ENCODE data around the gene KIF26A. TPM values are rescaled to one million over a fixed set of nuclear protein-coding genes. Genes with fewer than 3 reads are reported as not detected.

Gene KIF26A
- total RNA-seq, 1 donor from 2014 or later, result 5.9 TPM

DNA sequence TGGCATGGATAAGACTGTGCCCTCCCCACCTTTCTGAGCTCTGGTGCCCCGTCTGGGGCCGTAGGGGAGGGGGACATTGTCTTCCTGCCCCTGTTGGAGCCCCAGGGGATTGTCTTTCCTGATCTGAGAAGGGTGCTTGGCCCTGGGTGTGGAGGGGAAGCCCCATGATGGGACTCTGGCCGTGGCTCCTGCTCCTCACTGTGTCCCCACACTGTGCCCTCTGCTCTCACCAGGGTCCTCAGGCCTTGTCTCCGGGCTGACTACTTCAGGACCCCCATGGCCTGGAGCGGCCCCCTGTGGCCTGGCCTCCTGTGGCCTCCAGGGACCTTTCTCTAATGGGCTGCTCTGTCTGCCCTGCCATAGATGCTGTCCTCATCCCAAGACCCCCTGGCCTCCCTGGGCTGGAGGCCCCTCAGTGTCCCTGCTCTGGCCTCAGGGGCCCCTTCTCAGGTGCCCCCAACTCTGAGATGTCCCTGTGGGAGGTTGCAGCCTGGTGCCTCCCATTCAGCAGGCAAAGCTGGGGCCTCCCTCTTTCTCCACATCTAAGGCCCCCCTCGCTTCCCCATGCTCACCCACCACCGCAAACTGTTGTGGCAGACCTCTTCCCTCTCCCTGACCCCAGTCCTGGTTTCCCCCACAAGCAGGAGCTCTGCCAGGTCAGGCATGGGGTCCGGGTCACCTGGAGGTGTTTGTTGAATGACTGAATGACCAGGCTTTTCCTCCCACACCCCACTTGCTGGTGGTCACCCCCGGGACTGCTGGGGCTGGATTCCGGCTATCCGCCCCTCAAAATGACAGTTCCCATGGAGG, 4.0 kb downstream of the KIF26A start:
- H3K4me1 Mint-ChIP-seq (ENCODE audit: low read depth, unreplicated experiment), result no peaks in the 10 kb centered on the region
- peaks cover 1% of the 10 kb centered on the region for H3K9me3 Mint-ChIP-seq (ENCODE audit: unreplicated experiment)
- DNase-seq, result peak; percentile 13
- H3K27me3 Mint-ChIP-seq (ENCODE audit: unreplicated experiment), result peaks cover 3% of the 10 kb centered on the region
- TF ChIP-seq, protein P1, sequence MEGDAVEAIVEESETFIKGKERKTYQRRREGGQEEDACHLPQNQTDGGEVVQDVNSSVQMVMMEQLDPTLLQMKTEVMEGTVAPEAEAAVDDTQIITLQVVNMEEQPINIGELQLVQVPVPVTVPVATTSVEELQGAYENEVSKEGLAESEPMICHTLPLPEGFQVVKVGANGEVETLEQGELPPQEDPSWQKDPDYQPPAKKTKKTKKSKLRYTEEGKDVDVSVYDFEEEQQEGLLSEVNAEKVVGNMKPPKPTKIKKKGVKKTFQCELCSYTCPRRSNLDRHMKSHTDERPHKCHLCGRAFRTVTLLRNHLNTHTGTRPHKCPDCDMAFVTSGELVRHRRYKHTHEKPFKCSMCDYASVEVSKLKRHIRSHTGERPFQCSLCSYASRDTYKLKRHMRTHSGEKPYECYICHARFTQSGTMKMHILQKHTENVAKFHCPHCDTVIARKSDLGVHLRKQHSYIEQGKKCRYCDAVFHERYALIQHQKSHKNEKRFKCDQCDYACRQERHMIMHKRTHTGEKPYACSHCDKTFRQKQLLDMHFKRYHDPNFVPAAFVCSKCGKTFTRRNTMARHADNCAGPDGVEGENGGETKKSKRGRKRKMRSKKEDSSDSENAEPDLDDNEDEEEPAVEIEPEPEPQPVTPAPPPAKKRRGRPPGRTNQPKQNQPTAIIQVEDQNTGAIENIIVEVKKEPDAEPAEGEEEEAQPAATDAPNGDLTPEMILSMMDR (IDR thresholded peaks at IDR 0.05; ENCODE audit: partially characterized antibody, unreplicated experiment), result no peak
- no peaks in the 10 kb centered on the region for H3K36me3 Mint-ChIP-seq (ENCODE audit: unreplicated experiment)
- H3K27ac Mint-ChIP-seq (ENCODE audit: unreplicated experiment), result no peak overlapping the region
- no peak overlapping the region for H3K4me3 Mint-ChIP-seq (ENCODE audit: unreplicated experiment)

DNA sequence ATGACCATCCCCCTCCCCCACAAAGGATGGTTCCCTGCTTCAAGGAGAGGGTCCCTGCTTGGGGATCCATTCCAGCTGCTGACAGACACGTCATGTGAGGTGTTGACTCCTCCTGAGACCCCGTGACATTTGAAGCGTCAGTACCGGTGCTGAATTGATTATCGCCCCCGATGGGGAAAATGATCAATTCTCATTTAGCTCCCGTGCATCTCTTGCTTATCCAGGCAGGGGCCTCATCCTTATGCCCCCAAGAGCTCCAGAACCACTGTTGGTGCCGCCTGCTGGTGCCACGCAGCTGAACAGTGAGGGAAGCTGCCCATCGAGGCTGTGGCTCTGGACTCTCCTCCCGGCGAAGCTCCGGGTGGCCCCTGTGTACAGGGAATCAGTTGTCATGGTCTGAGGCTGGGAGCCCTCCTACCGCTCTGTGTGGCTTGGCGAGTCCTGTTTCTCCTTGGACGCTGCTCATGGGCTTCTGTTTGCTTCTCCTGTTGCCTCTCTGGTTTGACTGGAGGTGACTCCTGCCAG, 4.6 kb downstream of the KIF26A start:
- TF ChIP-seq, protein P1 (IDR thresholded peaks at IDR 0.05; ENCODE audit: partially characterized antibody, unreplicated experiment), result no peak
- Mint-ChIP-seq H3K4me3 (ENCODE audit: unreplicated experiment) (no peak overlapping the region), H3K9me3 (ENCODE audit: unreplicated experiment) (peaks cover 2% of the 10 kb centered on the region), H3K36me3 (ENCODE audit: unreplicated experiment) (no peaks in the 10 kb centered on the region), H3K27ac (ENCODE audit: unreplicated experiment) (no peak overlapping the region), H3K27me3 (ENCODE audit: unreplicated experiment) (peaks cover 5% of the 10 kb centered on the region), H3K4me1 (ENCODE audit: low read depth, unreplicated experiment) (no peaks in the 10 kb centered on the region)
- peak; percentile 15 for DNase-seq

DNA sequence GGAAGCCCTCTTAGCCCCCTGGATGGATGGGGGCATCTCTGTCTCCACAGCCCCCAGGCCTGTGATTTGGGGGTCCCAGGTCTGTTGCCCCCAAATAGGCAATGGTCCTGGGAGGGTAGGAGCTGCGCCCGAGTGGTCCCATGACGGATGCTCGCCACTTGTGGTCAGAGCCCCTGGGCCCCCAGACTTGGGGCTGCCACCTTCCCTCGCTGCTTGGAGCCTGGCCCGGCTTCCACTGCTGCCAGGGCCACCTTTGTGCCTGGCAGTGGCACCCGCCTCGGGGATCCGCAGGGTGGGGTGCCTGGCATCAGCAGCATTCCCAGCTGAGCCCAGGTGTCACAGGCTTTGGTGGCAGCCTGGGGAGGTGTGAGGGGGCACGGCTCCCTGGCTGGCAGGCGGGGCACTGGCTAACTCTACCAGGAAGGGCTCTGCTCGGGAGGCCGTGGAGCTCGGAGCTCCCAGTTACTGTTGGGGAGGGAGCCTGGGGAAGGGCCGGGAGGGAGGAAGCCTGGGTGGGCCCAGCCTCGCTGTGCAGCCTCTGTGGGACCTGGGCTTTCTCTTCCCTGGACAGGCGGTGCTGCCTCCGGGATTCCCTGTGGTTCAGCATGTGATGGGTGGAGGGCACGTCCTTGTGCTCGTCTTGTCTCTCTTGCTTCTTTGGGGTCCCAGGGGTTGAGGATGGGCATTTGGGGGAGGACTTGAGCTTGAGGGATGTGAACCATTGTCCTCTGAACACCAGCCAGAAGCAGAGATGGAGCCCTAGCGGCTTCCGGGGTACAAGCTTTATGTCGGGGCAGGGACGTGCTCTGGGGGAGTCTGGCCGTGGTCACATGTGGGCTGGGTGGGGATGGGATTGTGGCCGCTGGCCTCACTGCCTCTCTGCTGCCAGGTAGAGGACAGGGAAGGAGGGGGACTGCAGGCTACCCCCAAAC, 5.4 kb downstream of the KIF26A start:
- no peaks in the 10 kb centered on the region for H3K36me3 Mint-ChIP-seq (ENCODE audit: unreplicated experiment)
- H3K4me3 Mint-ChIP-seq (ENCODE audit: unreplicated experiment), result no peak overlapping the region
- H3K4me1 Mint-ChIP-seq (ENCODE audit: low read depth, unreplicated experiment), result no peaks in the 10 kb centered on the region
- TF ChIP-seq, protein P1 (IDR thresholded peaks at IDR 0.05; ENCODE audit: partially characterized antibody, unreplicated experiment), result no peak
- H3K9me3 Mint-ChIP-seq (ENCODE audit: unreplicated experiment), result peaks cover 4% of the 10 kb centered on the region
- peaks cover 6% of the 10 kb centered on the region for H3K27me3 Mint-ChIP-seq (ENCODE audit: unreplicated experiment)
- DNase-seq, result peak; percentile 12
- no peak overlapping the region for H3K27ac Mint-ChIP-seq (ENCODE audit: unreplicated experiment)

DNA sequence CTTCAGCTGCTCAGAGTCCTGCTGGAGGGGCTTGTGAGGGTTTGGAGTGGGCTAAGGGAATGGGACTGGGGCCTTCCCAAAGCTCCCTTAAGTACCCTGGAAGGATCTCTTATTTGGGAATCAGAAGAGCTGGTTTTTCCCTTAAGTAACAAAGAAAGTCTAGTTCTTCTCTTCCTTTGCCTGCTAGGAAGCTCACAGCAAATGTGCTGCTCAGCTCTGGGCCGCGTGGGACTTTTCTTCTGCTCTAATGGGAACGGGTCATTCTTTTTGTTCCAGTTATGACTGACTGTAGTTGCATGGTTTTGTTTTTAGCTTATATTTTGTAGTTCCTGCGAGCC, 6.0 kb downstream of the KIF26A start:
- TF ChIP-seq, protein P1 (IDR thresholded peaks at IDR 0.05; ENCODE audit: partially characterized antibody, unreplicated experiment), result no peak
- DNase-seq, result no peak
- H3K4me1 Mint-ChIP-seq (ENCODE audit: low read depth, unreplicated experiment), result no peaks in the 10 kb centered on the region
- H3K27ac Mint-ChIP-seq (ENCODE audit: unreplicated experiment), result no peak overlapping the region
- H3K36me3 Mint-ChIP-seq (ENCODE audit: unreplicated experiment), result no peaks in the 10 kb centered on the region
- H3K27me3 Mint-ChIP-seq (ENCODE audit: unreplicated experiment), result peaks cover 6% of the 10 kb centered on the region
- peaks cover 3% of the 10 kb centered on the region for H3K9me3 Mint-ChIP-seq (ENCODE audit: unreplicated experiment)
- H3K4me3 Mint-ChIP-seq (ENCODE audit: unreplicated experiment), result no peak overlapping the region

Data from glutamatergic neuron (in vitro differentiated cells).